PC-9 (cell line): ENCODE results near the gene ECI2. TPM values are rescaled to one million over a fixed set of nuclear protein-coding genes. Genes with fewer than 3 reads are reported as not detected.

ENCODE experiments used
- Bru-seq: library from RNA; stranded (reverse); fragments of 400-500 nt; gene quantifications from one replicate; lab custom pipeline; 2021; lab: Mats Ljungman, UMichigan
- BruChase-seq, 2 experiments: library from RNA; stranded (reverse); fragments of 400-500 nt; gene quantifications; one replicate each; lab custom pipeline; 2021; lab: Mats Ljungman, UMichigan
- BruUV-seq: library from RNA; stranded (reverse); fragments of 400-500 nt; replicated peaks from 2 replicates; lab custom pipeline; 2021; lab: Mats Ljungman, UMichigan
- CTCF ChIA-PET: fragments of 300-600 bp; sonication (Branson Sonifier 250); formaldehyde crosslinking; loops from one replicate; lab custom pipeline; 2022; ENCODE audit warnings: antibody characterized with exemption; lab: Charles Lee
- POLR2A ChIA-PET: fragments of 300-600 bp; sonication (Branson Sonifier 250); formaldehyde crosslinking; loops from one replicate; lab custom pipeline; 2022; ENCODE audit warnings: antibody characterized with exemption; ENCODE audit not compliant: unreplicated experiment; lab: Charles Lee
- DNase-seq, 2 experiments: peaks; one replicate each; pipeline versions ENCODE4 v3.0.0 to v3.0.0-alpha.2; 2015 to 2022; ENCODE audit warnings: mixed read lengths in 1 of 2
- H2AFZ ChIP-seq: fragments of 200-600 bp; sonication (generic); 2 replicates; pipeline ENCODE4 v1.8.1; 2017; ENCODE audit warnings: antibody characterized with exemption
- H3F3A ChIP-seq: fragments of 200-600 bp; sonication (generic); 2 replicates; pipeline ENCODE4 v1.8.1; 2017; ENCODE audit warnings: antibody characterized with exemption, mild to moderate bottlenecking, low read depth; ENCODE audit not compliant: insufficient read depth
- H3K27ac ChIP-seq: fragments of 200-600 bp; sonication (generic); 2 replicates; pipeline ENCODE4 v1.6.1; 2016; ENCODE audit warnings: mixed run types
- H3K27me3 ChIP-seq: fragments of 200-600 bp; sonication (generic); 2 replicates; pipeline ENCODE4 v1.6.1; 2016; ENCODE audit warnings: low read depth, mixed run types; ENCODE audit not compliant: insufficient read depth
- H3K36me3 ChIP-seq: fragments of 200-600 bp; sonication (generic); 2 replicates; pipeline ENCODE4 v1.6.1; 2016; ENCODE audit warnings: low read depth, mixed run types
- H3K4me1 ChIP-seq: fragments of 200-600 bp; sonication (generic); replicated peaks from 2 replicates; pipeline ENCODE4 v1.6.1; 2016; ENCODE audit warnings: mixed run types; ENCODE audit not compliant: insufficient read depth
- H3K4me2 ChIP-seq: fragments of 200-600 bp; sonication (generic); 2 replicates; pipeline ENCODE4 v1.6.1; 2017; ENCODE audit warnings: mixed run types
- H3K4me3 ChIP-seq: fragments of 200-600 bp; sonication (generic); 2 replicates; pipeline ENCODE4 v1.6.1; 2016; ENCODE audit warnings: mixed run types
- H3K79me2 ChIP-seq: fragments of 200-600 bp; sonication (generic); 2 replicates; pipeline ENCODE4 v1.6.1; 2017; ENCODE audit warnings: low read depth, mixed run types
- H3K9me2 ChIP-seq: fragments of 200-600 bp; sonication (generic); 2 replicates; pipeline ENCODE4 v1.8.1; 2017; ENCODE audit warnings: mild to moderate bottlenecking; ENCODE audit not compliant: insufficient read depth
- H3K9me3 ChIP-seq: fragments of 200-600 bp; sonication (generic); 2 replicates; pipeline ENCODE4 v1.8.1; 2016; ENCODE audit warnings: low read depth; ENCODE audit not compliant: insufficient read depth
- H4K20me1 ChIP-seq: fragments of 200-600 bp; sonication (generic); 2 replicates; pipeline ENCODE4 v1.8.1; 2017; ENCODE audit not compliant: insufficient read depth
- CTCF ChIP-seq: fragments of 200-600 bp; sonication (generic); conservative IDR thresholded peaks from 2 replicates; pipeline ENCODE4 v1.6.1; 2017; ENCODE audit warnings: mixed run types, antibody characterized with exemption, mild to moderate bottlenecking, moderate library complexity
- EZH2 ChIP-seq: fragments of 200-600 bp; sonication (generic); IDR thresholded peaks from 2 replicates; pipeline ENCODE4 v1.8.0; 2017; ENCODE audit warnings: antibody characterized with exemption, low read depth
- intact Hi-C: fragments of 100-400 bp; cut with micrococcal nuclease; formaldehyde crosslinking; loops from one replicate; pipeline ENCODE4 v1.10.0; 2022; ENCODE audit not compliant: unreplicated experiment
- long read RNA-seq: library from polyadenylated mRNA; stranded (forward); transcript quantifications from one replicate; pipeline ENCODE4 v2.0.0, GENCODE V29; 2022
- total RNA-seq: library from RNA; stranded (reverse); gene quantifications from 2 replicates; pipeline ENCODE4 v1.2.3, GENCODE V29; 2021

ECI2 gene
- total RNA-seq (45.7 and 53.8 TPM in 2 replicates), Bru-seq, nascent RNA (percentile 59 among the genes with signal in this experiment), BruChase-seq, experiment 1, labeled RNA remaining after a 2-hour chase (percentile 67 among the genes with signal in this experiment), BruChase-seq, experiment 2, labeled RNA remaining after a 6-hour chase (percentile 70 among the genes with signal in this experiment)
- long read RNA-seq, transcript ECI2-201 (10 exons, 1,380 nt) = major isoform, 33 of 76 reads
- long read RNA-seq, transcript ECI2-202 (10 exons, 1,407 nt) = minor isoform, 32 of 76 reads
- long read RNA-seq, partial matches to known transcripts = 1 of 76 reads
- long read RNA-seq, other reads (novel, unspliced or antisense) = 10 of 76 reads

GRCh38 chr6:4134841-4135664, at the start of gene ECI2:
ECI2 (minus strand) TSS chr6:4135575; CDS start chr6:4135560, 15 bp downstream.
- Histone ChIP-seq H3K27me3 (no peaks in the 10 kb centered on the region), H3K4me1 (peaks cover 21% of the 10 kb centered on the region), H4K20me1 (no peaks in the 10 kb centered on the region), H3F3A (no peaks in the 10 kb centered on the region; the same call in 1 of the 2 replicates), H3K79me2 (no peaks in the 10 kb centered on the region), H3K27ac (peak within 1 kb of the TSS; percentile 65), H3K9me2 (no peaks in the 10 kb centered on the region), H3K4me3 (peak within 1 kb of the TSS; percentile 65), H2AFZ (peak within 1 kb of the TSS; percentile 87), H3K36me3 (no peaks in the 10 kb centered on the region), H3K9me3 (no peaks in the 10 kb centered on the region), H3K4me2 (peak within 1 kb of the TSS; percentile 90)
- intact Hi-C loops = loop anchor here (5.0 kb wide), 1 partner anchor 113 kb away; a partner anchor contains a TSS
- no peak for TF ChIP-seq CTCF
- POLR2A ChIA-PET = interaction anchor here (0.6 to 0.7 kb wide), 6 partner anchors 17 to 1617 kb away, joined by 3 to 7 read pairs (median 5); a partner anchor contains a TSS
- peak; percentile 37 to 62 for DNase-seq
- TSS peak; percentile 60 for BruUV-seq
- CTCF ChIA-PET = interaction anchor here (0.6 to 1.3 kb wide), 2 partner anchors 38 to 114 kb away, joined by 15 to 28 read pairs; a partner anchor contains a TSS

GRCh38 chr6:4180652-4181255, 45.4 kb upstream of the ECI2 start:
- H3K4me1 ChIP-seq = no peaks in the 10 kb centered on the region
- intact Hi-C loops = no loop called here
- H3K36me3 ChIP-seq = no peaks in the 10 kb centered on the region
- H2AFZ ChIP-seq = no peak overlapping the region
- no peak overlapping the region for H3K4me3 ChIP-seq
- no peak overlapping the region for H3K27ac ChIP-seq
- DNase-seq = peak in 1 of 2 experiments; percentile 5
- no peaks in the 10 kb centered on the region for H3K9me2 ChIP-seq
- no peak for TF ChIP-seq EZH2
- TF ChIP-seq CTCF = no peak
- BruUV-seq = no TSS peak
- ChIA-PET CTCF (no interaction called here), POLR2A (interaction anchor here (0.5 kb wide), 1 partner anchor 752 kb away, joined by 3 read pairs; no protein-coding TSS in a partner anchor)
- no peaks in the 10 kb centered on the region for H3F3A ChIP-seq
- no peaks in the 10 kb centered on the region for H3K79me2 ChIP-seq
- H3K9me3 ChIP-seq = no peaks in the 10 kb centered on the region
- H3K4me2 ChIP-seq = no peak overlapping the region
- no peaks in the 10 kb centered on the region for H3K27me3 ChIP-seq
- no peaks in the 10 kb centered on the region for H4K20me1 ChIP-seq
